GM18907 (cell line): ENCODE measurements around the gene CFTR.
A peak's percentile ranks its signal among the peaks of the same experiment; 100 is the strongest.
"Not testable (repeated sequence)": the region's sequence is repeated elsewhere in the genome, so short reads cannot be mapped to it uniquely, and the experiment has no call there.

Experiments used
- ATAC-seq: cut with Tn5 transposase; IDR thresholded peaks from one replicate; pipeline ENCODE4 v1.9.1; 2021; ENCODE audit warnings: mild to moderate bottlenecking, moderate library complexity; ENCODE audit not compliant: unreplicated experiment

The CFTR gene

DNA sequence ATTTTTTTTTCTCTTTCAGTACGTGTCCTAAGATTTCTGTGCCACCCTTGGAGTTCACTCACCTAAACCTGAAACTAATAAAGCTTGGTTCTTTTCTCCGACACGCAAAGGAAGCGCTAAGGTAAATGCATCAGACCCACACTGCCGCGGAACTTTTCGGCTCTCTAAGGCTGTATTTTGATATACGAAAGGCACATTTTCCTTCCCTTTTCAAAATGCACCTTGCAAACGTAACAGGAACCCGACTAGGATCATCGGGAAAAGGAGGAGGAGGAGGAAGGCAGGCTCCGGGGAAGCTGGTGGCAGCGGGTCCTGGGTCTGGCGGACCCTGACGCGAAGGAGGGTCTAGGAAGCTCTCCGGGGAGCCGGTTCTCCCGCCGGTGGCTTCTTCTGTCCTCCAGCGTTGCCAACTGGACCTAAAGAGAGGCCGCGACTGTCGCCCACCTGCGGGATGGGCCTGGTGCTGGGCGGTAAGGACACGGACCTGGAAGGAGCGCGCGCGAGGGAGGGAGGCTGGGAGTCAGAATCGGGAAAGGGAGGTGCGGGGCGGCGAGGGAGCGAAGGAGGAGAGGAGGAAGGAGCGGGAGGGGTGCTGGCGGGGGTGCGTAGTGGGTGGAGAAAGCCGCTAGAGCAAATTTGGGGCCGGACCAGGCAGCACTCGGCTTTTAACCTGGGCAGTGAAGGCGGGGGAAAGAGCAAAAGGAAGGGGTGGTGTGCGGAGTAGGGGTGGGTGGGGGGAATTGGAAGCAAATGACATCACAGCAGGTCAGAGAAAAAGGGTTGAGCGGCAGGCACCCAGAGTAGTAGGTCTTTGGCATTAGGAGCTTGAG, at the start of gene CFTR:
CFTR (plus strand) TSS at position 801 of the 830 bp plus-strand sequence. CDS start 70 bp downstream, outside the sequence.
- ATAC-seq = no peak

DNA sequence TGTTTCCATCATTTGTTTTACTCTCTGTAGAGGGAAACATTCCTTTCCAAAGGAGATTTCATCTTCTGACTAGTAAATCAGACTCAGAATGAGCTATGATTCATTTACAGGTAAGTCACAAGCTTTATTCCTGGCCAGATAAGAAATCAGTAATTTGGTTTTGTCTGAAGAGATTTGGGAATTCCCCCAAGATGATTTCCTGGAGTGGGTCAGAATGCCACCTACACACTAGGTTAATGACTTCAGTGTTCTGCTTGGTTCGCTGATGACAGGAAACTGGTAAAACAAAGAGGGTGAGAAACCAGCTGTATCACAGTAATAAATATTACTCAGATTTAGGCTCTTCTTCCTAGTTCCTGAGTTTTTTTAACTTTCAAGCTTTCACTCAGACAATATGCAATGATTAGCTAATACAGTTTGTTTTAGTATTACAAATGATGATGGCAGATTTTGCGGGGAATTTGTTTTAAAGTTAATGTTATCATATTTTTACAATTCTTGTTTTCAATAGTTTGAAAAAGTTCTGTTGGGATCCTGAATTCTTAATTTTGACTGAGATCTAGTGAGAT, 44.3 kb upstream of the CFTR start:
- peak; percentile 99 for ATAC-seq

DNA sequence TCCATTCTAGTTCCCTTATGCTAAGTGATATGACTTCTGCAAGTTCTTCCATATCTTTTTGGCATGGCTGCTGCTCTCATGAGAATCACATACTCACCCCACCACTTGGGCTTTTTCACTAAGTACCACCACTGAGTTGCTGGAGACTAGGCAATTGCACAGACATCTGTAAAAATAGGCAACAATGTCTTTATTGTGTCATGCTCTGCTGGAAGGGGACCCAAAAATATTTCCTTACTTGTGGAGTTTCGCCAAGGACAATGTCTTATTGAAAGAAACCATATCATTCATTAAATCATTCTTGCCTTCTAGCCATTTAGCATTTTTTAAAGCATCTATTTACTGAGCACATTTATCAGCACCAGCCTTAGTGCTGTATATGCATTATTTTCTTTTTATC, 35.2 kb upstream of the CFTR start:
- no peak for ATAC-seq

DNA sequence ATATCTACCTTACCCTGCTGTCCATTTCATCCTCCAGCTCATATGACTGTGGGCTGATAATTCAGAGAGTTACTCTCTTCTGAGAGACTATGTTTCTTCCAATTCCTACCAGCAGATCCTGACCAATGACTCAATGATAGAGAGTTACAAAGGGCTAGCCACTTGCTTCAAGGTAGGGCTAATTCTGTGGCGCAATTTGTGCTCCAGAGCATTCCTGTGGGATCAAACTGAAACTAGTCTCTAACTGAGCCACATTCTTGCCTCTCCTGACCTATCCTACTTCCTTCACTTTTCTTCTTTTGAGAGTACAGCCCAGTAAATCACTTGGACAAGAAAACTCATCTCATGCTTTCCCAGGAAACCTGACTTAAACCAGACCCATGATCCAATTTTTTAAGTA, 34.6 kb upstream of the CFTR start:
- ATAC-seq = no peak

DNA sequence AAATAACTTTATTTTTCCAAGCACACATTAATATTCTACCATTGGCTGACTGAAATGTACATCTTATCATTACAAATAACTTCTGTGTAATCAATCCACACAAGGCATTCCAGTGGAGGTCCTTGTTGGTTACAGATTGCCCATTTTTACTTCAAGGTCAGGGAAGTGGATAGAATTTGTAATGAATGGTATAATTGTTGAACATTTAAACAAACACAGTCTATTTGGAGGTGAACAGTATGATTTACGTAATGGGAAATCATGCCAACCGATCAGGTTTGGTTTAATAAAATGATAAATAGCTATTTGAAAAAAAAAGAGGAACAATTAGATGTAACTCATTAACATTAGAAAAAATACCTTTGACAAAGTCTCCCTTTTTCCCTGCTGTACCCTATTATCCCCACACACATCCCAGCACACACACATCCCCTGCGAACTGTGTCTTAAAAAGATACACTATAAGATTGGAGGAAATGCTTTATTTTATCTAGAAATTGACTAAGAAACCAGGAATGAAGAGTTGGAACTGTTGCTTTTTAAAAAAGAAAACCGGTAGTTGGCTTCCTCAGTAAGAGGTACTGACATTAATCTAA, 33.5 kb upstream of the CFTR start:
- ATAC-seq = no peak

DNA sequence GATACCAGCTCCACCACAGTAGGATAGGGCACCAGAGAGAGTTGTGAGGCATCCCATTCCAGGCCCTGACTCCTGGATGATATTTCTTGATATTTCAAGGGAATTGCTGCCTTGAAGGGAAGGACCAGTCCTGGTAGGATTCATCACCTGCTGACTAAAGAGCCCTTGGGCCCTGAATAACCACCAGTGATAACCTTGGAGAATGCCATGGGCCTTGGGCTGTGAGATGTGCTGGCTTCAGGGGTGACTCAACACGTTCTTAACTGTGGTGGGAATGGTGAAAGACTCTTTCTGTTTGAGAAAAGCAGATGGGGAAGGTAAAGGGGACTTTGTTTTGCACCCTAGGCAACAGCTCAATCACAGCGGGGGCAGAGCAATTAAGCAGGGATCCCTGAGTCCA, 31.2 kb upstream of the CFTR start:
- no peak for ATAC-seq

DNA sequence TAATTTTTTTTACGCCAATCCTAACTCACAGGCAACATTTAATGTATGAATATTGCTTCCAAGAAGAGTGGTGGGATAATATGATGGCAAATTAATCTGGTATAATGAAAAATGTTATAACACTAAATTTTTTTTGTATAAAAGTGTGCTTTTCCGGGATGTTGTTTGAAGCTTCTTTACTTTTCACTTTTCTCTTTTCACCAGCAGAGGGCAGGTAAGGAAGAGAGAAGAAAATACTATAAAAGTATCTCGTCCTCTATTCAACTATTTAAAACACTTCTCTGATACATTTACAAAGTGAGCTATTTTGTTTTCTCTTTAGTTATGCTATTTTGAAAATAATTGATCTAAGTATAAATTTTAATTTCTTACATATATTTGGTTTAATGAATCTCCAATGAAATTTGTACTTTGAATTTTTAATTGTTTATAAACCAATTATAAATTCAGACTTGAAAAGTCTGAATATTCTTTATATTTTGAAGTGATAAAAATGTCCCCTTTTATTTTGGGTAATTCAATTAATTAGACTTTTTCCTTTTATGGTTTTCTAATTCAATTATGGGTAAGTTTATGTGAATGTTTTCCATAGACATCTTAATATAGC, 20.7 kb upstream of the CFTR start:
- peak; percentile 59 for ATAC-seq

DNA sequence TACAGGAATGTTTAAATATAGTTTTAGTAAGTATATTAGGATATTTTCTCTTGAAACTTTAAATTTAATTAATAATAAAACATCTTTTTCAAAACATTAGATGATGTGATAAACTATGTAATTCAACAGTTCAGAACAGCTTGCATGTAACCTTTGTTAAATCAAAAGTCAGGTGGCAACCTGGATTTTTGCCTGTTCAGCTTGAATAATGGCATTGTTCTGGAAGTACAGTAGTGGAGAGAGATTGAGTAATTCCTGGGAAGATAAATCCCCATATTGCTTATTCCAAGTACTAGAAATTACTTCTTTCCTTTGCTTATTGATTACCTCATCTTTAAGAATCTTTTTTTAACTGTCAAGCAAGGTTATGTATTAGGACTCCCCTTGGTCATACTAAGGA, 20.1 kb upstream of the CFTR start:
- no peak for ATAC-seq

DNA sequence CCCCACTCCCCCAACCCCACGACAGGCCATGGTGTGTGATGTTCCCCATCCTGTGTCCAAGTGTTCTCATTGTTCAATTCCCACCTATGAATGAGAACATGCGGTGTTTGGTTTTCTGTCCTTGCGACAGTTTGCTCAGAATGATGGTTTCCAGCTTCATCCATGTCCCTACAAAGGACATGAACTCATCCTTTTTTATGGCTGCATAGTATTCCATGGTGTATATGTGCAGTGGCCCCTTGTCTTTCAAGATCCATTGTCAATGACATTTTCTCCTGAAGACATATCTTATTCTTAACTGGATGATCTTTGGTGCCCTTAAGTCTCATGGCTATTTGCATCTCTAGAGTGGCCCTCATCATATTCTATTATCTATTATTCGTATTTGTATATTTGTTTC, 19.0 kb upstream of the CFTR start:
- not testable (repeated sequence) for ATAC-seq

DNA sequence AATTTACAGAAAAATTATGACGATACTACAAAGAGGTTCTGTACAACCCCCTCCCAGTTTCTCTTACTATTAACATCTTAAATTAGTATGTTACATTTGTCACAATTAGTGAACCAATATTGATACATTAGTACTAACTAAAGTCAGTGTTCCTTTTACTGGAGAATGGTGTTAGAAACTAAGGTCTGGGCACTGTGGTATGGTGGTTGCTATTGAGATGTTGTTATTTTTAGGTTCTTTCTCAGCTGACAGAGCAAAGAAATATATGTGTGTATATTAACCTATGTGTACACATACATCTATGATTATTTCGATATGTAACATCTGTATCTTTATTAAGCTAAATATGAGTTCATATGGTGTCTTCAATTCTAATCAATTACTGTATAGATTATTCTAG, 11.7 kb upstream of the CFTR start:
- no peak for ATAC-seq

DNA sequence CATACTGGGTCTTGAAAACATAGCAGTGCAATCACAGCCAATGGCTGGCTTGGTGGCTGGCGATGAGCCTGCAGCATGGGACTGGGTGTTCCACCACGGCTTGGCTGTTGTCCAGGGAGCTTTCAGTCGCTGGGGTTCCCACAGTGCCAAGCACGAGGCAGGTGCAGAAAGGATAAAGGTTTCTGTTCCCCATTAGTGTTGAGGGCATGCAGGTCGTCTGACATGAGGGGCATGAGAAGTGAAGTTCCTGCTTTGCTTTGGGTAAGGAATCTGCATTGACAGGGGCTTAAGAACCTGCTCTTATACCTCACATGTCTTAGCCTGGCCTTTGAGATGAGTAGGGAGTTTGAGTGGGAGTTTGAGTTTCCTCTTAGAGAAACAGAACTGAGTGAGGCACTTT, 9.0 kb upstream of the CFTR start:
- no peak for ATAC-seq

DNA sequence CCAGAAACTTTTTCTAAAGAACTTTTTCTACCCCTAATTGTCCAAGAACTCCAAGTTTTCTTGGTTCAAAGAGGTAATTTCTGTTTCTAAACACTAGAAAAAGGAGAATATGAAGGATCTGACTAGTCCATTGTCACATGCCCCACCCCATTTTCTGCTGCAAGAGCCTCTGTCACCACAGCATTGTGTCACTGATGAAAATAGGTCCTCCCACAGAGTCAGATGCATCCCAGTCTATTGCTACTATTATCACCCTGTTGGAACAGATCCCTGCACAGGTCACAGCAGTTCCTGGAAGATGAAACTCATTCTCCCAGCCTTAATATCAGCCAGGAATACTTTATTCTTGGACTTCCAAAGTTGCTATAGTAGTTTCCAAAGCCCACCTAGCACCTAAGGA, 7.5 kb upstream of the CFTR start:
- ATAC-seq = no peak

DNA sequence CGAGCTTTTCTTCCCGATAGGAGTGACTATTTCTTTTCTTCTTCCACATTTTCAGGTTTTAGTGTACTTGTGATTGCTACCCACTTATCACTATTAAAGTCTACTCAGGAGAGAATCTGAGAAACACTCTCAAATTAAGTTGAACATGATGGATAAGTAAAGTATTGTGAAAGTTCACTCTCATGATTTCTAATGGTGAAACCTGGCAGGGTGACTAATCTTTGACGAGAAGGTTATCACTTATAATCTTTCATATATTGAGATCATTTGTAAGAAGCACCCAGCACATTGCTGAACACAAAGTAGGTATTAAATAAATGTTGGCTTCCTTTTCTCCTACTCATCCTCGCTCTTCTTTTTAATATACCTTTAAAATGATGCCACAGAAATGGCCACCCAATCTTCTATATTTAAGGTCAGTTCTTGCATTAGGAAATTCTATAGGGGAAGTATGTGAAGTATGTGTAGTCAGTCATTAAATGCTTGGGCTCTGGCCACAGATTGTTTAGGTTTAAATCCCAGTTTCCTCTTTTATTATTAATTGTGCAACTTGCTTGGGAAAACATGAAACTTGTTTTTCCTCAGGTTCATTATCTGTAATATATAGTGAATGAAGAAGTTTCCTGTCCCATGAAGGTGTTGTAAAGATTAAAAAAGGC, 3.1 kb upstream of the CFTR start:
- no peak for ATAC-seq

DNA sequence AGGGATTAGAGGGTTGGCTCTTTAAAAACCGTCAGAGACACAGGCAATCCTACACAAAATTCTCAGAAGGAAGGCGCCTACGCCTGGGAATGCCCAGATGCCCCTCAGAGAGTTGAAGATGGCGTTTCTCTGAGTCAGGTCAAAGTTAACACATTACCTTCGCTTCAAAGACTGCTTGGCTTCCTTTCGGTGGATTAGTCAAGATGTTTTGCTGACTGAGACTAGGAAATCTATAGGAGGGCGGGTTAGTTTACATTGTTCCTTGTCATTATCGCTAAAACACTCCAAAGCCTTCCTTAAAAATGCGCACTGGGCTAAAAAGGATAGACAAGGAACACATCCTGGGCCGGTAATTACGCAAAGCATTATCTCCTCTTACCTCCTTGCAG, 995 bp upstream of the CFTR start:
- no peak for ATAC-seq

DNA sequence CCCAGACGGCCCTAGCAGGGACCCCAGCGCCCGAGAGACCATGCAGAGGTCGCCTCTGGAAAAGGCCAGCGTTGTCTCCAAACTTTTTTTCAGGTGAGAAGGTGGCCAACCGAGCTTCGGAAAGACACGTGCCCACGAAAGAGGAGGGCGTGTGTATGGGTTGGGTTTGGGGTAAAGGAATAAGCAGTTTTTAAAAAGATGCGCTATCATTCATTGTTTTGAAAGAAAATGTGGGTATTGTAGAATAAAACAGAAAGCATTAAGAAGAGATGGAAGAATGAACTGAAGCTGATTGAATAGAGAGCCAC, 184 bp downstream of the CFTR start:
- ATAC-seq = no peak

DNA sequence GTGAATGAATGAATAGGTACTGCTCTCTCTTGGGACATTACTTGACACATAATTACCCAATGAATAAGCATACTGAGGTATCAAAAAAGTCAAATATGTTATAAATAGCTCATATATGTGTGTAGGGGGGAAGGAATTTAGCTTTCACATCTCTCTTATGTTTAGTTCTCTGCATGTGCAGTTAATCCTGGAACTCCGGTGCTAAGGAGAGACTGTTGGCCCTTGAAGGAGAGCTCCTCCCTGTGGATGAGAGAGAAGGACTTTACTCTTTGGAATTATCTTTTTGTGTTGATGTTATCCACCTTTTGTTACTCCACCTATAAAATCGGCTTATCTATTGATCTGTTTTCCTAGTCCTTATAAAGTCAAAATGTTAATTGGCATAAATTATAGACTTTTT, 1.2 kb downstream of the CFTR start:
- no peak for ATAC-seq

DNA sequence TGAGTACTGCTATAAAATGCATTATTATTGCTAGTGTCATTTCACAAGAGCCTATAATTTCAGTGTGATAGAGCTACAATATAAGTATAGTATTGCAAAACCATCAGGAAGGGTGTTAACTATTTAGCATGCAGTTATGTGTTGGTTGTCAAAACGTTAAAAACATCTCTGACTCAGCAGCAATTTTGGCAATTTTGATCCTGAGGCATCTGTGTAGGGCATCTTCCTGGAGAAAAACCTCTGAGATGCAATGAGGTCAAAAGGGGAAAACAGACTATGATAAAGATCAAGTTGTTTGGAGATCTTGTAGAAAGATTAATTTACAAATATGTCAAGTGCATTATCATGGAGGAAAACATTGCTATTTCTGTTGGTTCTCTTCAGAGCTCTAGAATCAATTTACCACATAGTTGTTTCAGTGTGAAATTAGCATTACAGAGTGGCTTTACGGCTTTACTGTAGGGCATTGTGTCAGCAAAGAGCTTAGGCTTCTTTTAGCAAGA, 5.3 kb downstream of the CFTR start:
- no peak for ATAC-seq

DNA sequence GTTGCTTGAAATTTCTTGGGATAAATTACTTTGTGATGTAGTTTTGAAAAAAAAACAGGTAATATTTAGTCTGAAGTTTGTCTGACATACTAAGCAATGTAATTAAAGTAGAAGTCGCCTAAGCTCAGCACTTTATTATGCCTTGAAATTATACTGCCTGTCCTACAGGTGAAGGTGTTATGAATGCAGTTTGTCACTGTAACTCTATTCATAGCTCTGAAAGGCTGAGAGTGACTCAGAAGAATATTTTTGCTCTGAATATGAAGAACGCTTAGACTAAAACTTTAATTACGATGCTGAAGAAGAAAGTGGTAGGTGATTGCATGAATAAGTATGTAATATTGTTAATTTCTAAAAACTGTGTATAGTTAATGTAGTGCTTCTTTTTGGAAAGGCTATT, 9.2 kb downstream of the CFTR start:
- ATAC-seq = no peak

DNA sequence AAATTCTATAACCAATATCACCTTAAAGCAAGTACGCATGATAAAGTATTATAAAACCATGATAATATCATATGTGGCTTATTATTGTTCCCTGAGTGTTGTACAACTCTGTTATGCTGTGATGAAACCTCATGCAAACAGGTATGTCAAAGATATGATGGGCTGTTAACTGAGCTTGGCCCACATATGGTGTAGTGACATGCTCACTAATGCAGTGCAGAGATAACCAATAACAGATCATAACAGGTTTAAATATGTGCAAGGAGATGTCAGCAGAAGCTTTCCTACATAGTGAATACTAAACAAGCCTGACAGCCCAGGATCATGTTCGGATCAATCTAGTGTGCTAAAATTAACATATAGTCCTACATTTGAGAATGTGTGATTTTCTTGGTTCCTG, 9.6 kb downstream of the CFTR start:
- no peak for ATAC-seq

DNA sequence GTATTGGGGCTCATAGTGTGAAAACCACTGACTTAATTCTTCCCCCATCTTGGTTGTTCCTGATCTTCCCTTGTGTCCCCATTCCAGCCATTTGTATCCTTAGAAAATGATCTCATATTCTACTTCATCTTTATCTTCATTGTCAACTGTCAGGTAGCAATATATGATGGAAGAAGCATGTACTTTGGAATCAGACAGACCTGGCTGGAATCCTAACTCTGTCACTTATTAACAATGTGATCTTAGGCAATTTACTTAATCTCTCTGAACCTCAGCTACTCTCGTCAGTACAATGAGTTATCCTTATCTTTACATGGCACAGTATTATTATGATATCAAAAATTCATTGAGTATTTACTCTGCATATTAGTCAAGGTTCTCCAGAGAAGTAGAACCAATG, 10.1 kb downstream of the CFTR start:
- no peak for ATAC-seq

DNA sequence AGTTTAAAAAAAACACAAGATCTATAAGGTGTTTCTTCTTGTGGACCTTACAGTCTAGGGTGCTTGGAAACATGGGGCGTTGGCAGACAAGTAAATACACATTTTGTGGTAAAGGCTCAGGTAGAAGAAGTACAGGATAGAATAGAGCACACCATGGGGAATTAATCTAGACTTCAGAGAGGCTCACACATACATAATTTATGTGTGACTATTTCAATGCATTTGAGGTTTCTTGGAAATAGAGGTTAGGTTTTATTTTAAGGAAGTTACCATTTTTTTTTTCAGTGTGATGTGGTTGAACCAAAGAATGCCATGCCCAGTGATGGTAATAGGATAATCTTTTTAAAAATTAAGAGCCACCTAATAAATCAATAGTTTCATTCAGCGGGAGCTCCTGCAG, 12.8 kb downstream of the CFTR start:
- ATAC-seq = no peak
